Activated T-helper 9 cell treated with anti-CD3 and anti-CD28 coated beads, Interleukin-2, amount 50 U/mL, for 16 hours (primary cell): ENCODE data around the gene USP36.
A peak's percentile ranks its signal among the peaks of the same experiment; 100 is the strongest.

Experiments
- DNase-seq: peaks from one replicate; pipeline ENCODE4 v3.0.0-alpha.2; 2020; ENCODE audit warnings: low read depth

The USP36 gene

DNA sequence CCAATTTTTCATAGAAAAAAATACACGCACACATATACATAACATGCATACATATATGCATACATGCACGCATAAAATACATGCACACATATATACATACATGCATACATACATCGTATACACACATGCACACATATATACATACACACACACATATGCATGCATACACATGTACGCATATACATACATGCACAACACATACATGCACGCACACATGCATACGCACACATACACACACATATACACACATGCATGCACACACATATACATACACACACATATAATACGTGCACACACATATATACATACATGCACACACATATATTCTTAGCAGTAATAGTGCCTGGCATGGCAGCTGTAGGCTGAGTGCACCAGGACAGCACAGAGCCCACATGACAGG, 24.9 kb downstream of the USP36 start:
- DNase-seq, result no peak

- no peak for DNase-seq
Measured at GRCh38 chr17:78812855-78813254, 27.8 kb downstream of the USP36 start.

DNA sequence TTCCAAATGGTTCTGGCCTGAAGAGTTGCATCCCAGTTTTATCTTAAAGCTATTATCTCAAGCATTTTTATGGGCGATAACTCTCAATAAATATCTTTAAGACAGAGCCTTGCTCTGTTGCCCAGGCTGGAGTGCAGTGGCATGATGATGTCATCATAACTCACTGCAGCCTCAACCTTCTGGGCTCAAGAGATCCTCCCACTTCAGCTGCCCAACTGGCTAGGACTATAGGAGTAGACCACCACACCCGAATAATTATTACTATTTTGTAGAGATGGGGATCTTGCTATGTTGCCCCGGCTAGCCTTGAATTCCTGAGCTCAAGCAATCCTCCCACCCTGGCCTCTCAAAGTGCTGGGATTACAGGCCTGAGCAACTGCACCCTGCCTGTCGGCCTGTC, 32.5 kb downstream of the USP36 start:
- no peak for DNase-seq

DNA sequence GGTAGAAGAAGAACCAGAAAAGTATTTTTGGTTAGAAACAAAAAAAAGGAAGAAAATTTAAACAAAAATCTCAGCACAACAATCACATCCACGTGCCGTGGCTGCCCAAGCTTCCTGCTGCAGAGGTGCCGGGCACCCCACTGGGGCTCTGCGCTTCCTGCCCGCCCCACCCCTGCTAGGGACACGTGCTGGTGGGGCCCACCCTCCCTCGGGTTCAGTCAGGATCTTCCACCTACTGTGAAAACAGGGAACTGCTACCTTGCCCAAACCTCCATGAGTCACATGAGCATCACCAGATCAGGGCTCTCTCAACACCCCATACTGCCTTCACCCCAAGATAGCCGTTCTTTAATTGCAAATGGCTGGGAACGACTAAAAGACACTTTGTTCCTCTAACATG, 34.2 kb downstream of the USP36 start:
- peak; percentile 44 for DNase-seq

- DNase-seq, result peak; percentile 83
Measured at GRCh38 chr17:78805301-78805700, 35.3 kb downstream of the USP36 start.

DNA sequence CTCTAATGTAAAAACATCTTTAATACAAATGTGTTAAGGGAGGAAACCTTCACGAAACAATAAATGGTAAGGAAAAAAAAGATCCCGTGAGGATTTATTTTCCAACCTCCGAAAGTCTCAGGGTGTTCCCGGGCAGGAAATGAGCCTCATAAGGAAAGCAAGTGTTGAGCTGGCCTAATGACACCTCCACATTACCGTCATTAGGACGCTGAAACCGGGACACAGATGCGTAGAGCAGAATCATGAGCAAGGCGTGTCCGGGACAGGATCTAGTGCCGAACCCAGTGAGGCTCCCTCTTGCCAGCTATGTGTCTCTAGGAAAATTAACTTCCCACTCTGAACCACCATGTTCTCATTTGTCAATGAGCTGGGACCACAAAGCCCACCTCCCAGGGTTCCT, 35.8 kb downstream of the USP36 start:
- no peak for DNase-seq

GRCh38 chr17:78803186-78803845, 37.3 kb downstream of the USP36 start:
- no peak for DNase-seq

- DNase-seq, result no peak
Measured at GRCh38 chr17:78802459-78802858, 38.2 kb downstream of the USP36 start.

DNA sequence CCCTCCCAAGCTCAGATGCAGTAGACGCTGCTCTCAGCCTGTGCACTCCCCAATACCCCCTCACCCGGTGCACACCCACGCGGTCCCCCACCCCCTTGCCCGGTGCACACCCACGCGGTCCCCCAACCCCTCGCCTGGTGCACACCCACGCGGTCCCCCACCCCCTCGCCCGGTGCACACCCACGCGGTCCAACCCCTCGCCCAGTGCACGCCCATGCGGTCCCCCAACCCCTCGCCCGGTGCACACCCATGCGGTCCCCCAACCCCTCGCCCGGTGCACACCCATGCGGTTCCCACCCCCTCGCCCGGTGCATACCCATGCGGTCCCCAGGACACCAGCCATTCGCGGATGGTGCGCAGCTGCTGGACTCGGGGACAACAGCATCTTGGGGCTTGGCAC, 38.6 kb downstream of the USP36 start:
- DNase-seq, result no peak

DNA sequence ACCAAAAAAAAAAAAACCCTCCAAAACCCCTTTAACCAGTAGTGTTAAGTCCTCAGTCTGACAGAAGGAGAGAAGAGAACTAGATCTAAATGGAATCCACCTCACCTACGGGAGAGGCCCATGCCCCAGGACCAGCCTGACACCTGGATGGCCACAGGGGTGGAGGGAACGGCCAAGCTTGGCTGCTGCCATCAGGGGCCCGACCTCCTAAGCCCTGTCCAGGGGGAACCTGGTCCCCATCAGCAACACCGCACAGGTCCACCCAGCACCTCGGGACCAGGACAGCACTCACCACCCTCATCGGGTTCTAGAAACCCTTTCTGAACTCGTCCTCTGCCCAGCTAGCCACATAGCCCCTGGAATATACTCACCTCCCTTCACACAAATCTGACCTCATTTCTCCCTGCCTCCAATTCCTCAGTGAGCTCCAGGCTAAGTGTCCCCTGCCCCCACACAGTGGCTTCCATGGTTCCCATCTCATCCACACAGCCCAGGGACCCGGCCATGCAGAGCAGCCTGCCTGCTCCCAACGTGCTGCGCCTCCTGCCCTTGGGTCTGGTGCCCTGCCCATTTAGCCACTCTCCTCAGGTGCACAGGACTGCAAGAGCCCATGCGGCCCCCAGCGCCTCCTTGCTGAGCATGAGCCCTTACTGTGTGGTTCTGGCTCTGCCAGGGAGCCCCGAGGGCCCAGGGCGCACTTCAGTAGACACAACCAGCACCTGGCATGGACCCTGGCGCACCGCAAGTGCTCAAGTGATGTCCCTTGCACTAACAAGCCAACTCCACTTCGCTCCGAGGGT, 40.3 kb downstream of the USP36 start:
- no peak for DNase-seq

- DNase-seq, result no peak
Measured at GRCh38 chr17:78798695-78799559, 41.7 kb downstream of the USP36 start.

DNA sequence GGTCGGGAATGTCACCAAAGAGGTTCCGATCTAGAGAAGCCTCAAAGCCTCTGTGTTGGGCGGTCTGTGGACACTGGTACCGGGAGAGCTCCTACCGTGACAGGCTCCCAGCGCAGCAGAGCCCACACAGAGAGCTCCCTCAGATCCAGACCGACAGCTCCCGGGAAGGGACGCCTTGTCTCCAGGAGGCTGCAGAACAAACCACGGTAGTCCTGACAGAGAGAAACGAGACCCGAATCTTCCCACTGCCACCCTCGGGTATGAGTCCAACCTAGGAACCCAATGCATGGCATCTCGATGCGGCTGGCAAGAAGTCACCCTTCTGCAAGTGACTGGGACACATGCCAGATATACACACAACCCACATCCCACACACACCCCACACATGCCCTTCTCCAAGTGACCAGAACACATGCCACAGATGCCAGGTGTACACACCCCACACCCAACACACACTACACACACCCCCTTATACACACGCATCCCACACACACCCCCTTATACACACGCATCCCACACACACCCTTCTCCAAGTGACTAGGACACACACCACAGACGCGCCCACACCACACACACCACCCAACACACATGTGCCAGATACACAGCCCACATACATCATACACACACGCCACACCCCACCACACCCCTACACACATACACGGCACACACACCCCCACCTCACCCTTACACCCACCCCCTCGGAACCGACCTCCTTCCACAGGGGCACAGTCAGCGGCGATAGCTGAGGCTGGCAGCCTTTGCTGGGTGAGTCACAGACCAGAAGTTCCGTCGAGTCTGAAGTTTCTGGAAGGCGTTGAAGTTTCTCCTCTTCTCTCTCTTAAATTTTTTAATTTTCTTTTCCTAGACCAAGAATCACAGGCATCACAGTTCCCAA, 42.7 kb downstream of the USP36 start:
- DNase-seq, result no peak

GRCh38 chr17:78797213-78797612, 43.4 kb downstream of the USP36 start:
- DNase-seq, result no peak

GRCh38 chr17:78796517-78796900, 44.1 kb downstream of the USP36 start:
- no peak for DNase-seq

- no peak for DNase-seq
Measured at GRCh38 chr17:78795861-78796516, 44.6 kb downstream of the USP36 start.

- DNase-seq, result no peak
Measured at GRCh38 chr17:78794864-78795640, 45.6 kb downstream of the USP36 start.

GRCh38 chr17:78794399-78794798, 46.2 kb downstream of the USP36 start:
- DNase-seq, result no peak

DNA sequence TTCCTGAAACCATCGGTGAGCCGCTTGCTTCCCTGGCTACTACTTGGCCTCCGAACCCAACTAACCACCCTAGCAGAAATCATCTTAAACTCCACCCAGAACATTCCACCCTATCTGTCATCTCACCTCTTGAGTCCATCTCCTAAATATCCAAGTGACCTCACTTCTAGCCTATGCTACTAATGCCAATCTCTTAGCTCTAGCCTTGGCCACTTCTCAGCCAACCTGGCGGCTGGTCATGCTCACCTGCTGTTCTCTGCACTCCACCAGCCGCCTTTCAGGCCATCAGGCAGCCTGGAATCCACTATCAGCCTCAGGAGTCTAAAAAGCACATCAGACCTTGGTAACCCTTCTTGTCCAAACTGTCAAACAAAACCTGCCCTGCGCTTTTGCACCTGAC, 46.6 kb downstream of the USP36 start:
- no peak for DNase-seq

DNA sequence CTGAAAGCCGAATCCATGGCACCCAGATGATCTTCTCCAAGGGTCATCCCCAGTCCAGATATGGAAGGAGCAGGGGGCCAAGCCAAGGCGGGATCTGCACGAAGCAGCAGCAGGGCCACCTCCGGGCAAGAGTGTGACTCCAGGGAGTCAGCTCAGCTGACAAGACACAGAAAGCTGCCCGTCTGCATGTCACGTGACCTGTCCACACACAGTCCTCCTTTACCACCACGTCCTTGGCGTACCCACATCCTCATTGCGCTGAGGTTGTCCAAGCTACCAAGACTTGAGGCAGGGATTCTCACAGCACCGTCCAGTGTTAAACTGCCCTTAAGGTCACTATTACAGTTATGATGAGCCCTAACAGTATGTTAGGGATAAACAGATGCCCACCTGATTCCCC, 47.2 kb downstream of the USP36 start:
- DNase-seq, result no peak
